Neural progenitor cell (in vitro differentiated cells): ENCODE measurements around the gene PRKAG3.

Experiments used
- CTCF ChIP-seq: fragments of 200-600 bp; sonication (generic); IDR thresholded peaks from 2 replicates; pipeline ENCODE4 v1.5.1; 2017; ENCODE audit warnings: antibody characterized with exemption, mild to moderate bottlenecking
- EZH2phosphoT487 ChIP-seq: fragments of 200-600 bp; sonication (generic); IDR thresholded peaks from 2 replicates; pipeline ENCODE4 v1.6.1; 2017; ENCODE audit warnings: antibody characterized with exemption

GRCh38 chr2:218833023-218833609 is 1.5 kb upstream of the PRKAG3 start:
- TF ChIP-seq EZH2phosphoT487, result no peak
- TF ChIP-seq CTCF, result no peak
